M059J (cell line): ENCODE data around the gene FOSL2. TPM values are rescaled to one million over a fixed set of nuclear protein-coding genes. Genes with fewer than 3 reads are reported as not detected.

Experiments
- DNase-seq: peaks from one replicate; pipeline ENCODE4 v3.0.0-alpha.2; 2012; ENCODE audit warnings: low read depth
- total RNA-seq: library from RNA; depleted of rRNA; stranded (reverse); fragments of >200 nt; shearing (Covaris generic); gene quantifications from 2 replicates; pipeline ENCODE4 v1.2.3, GENCODE V29; 2014

The FOSL2 gene
- total RNA-seq, 1 experiment from 2014 or later, result 75.2 TPM

DNA sequence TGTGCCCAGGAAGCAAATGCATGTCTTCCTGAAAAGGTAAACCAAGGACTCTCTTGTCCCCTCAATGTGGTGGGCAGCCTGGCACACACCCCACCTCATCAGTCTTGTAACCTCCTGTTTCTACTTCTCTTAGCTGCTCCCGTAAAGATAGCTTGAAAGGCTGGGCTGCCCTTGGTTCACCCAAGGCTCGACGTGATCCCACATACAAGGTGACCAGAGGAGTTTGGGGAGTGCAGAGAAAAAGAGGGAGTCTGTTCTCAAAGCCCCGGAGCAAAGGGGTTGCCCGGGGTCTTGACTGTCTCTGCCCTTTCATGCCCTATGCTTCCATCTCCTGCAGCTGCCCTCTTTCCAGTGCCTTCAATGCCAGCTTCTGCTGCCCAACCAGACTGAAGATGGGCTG, 18.3 kb upstream of the FOSL2 start:
- DNase-seq, result no peak

DNA sequence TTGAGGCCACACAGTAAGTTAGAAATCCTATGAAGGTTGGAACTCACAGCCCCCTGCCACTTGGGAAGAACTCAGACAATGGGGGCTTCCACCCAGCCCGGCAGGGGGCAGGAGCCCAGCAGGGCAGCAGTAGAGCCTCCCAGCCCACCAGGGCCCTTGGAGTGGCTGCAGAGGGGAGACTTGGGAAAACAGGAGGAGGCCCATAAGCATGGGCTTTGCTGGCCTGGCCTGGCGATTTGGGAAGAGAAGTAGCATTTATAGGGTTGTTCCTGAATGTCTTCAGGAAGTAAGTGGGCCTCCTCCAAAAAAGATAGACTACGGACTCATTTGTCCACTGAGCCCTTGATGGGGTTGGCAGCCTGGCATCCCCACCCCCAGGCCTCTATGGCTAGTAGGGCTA, 17.4 kb upstream of the FOSL2 start:
- DNase-seq, result no peak

DNA sequence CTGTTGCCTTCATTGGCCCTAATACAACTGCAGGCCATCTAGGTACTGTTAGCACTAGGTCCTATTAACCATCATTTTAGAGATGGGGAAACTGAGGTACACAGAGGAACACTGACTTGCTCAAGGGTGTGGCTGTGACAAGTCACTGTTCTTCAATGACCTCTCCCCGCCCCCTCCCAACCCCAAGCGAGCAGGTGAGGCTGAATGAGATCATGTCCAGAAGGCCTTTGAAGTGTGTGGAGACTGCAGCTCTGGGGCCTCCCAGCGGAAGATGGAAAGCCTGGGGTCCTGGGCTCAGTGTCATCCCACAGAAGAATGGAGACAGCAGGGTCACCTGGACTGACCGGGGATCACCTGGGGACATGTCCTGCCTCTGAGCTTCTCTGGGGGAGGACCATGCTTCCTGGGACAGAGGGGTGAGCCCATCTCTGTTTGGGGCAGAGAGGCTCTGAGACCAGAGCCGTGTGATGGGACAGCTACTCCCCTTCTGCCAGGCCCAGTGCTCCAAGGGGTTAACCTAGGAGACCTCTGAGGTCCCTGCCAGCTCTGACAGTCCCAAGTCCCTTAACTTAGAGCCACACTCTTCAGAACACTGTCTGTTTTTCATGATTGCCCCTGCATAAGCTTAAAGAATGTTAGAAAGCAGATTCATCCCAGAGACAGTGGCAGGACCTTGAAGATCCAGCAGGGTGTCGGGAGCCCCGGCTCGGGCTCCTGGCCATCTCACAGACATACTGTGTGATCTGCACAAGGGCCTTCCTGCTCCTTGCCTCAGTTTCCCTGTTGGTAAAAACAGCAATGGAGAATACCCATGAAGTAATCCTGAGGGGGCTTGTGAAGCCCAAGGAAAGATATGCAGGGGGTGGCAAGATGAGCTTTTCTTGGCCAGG, 16.7 kb upstream of the FOSL2 start:
- no peak for DNase-seq

DNA sequence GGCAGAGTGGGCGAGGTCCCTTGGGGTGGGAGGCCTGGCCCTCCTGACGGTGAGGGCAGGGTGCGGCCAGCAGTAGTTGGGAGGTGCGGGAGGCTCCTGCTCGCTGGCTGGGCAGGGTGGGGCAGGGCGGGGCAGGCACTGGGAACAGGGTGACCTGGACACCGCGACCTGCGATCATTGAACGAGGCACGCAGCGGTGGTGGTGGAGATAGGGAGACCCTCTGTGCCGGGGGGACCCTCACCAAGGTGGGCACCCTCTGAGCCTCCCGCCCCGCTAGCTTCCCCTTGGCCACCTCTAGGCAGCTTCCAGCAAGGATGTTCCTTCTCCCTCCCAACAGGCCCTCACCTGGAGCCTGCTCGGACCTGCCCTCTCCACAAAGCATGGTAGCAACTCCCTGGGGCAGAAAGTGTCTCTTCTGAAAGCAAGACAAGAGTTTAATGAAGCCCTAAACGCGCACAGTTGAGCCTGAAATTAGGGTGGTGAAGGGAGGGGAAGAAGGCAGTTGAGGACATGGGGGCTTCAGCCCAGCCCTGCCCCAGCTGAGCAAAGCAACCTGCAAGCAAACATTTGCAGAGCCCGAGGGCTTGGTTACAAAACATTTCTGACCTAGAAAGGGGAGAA, 15.4 kb upstream of the FOSL2 start:
- no peak for DNase-seq

DNA sequence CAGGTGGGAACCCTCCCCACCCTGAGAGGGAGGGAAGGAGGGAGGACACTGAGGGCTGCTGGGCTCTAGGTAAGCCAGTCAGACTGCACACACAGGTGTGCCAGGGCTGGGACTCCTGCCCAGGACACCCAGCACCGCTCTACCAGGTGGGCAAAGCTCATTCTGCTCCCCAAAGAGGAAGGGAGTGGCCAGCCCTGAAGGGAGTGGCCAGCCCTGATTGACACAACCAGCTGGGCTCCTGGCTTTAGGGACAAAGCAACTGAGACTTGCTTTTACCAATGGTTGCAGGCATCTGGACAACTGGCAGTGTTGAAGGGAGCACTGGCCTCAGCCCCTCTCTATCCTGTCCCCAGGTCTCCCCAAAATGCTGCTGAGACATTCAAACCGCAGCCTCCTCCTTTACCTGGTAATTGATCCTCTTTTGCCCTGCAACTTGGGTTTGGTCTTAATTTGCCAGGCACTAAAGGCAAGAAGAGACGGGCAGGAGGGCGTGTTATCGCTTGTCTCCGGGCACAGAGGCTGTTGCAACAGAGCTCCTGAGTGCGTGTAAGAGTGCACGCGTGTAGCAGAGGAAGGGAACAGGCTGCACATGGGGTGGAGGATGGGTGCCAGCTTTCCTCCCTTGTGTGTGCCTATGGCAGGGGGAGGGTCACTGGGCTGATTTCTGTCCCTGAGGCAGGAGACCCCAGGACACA, 14.5 kb upstream of the FOSL2 start:
- no peak for DNase-seq

DNA sequence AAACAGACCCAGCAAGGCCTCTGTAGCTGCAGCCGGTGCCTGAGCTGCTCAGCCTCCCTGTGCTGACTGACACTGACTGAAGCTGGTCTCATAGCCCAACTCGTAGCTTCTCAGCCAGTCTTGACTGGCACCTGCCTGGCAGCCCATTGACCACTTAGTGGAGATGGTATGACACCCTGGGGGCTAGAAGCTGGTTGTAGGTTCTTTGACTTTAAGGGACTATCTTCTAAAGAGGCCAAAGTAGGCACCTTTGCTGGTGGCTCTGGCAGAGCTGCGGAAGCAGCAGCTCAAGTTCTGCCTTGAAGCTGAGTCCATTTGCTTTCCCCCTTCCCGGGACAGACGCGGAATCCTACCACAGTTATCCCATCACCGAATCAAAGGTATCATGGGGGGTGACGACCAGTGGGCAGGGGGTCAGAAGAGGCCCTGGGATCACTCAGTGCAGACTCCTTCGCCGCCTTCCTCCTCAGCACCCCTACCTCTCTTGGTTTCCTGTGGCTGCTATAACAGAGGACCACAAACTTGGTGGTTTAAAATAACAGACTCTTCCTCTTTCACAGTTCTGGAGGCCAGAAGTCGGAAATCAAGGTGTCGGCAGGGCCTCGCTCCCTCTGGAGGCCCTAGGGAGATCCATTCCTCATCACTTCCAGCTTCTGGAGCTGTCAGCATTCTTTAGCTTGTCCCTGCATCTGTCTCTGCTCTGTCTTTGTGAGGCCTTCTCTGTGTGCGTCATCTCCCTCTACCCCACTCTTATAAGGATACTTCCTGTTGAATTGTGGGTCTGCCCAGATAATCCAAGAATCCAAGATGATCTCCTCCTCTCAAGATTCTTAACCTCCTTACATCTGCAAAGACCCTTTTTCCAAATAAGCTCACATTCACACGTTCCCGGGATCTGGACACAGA, 13.7 kb upstream of the FOSL2 start:
- DNase-seq, result no peak

DNA sequence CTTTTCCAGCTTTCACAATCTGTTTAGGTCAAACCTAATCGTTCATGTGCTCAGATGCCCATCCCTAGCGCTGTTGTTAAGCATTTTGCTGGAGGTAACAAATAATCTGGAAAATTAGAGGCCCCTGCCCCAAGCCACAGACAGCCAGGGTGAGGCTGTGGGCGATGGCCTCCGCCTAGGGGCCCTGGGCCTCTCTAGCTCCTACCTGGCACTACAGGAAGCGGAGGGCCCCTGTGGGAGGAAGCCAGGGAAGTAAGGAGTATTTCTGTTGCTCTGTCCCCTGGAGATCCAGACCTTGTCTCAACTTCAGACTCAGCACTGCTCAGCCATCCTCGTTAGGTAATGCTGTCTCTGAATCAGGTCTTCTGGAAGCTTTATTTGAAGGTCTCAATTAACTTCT, 12.4 kb upstream of the FOSL2 start:
- DNase-seq, result no peak

DNA sequence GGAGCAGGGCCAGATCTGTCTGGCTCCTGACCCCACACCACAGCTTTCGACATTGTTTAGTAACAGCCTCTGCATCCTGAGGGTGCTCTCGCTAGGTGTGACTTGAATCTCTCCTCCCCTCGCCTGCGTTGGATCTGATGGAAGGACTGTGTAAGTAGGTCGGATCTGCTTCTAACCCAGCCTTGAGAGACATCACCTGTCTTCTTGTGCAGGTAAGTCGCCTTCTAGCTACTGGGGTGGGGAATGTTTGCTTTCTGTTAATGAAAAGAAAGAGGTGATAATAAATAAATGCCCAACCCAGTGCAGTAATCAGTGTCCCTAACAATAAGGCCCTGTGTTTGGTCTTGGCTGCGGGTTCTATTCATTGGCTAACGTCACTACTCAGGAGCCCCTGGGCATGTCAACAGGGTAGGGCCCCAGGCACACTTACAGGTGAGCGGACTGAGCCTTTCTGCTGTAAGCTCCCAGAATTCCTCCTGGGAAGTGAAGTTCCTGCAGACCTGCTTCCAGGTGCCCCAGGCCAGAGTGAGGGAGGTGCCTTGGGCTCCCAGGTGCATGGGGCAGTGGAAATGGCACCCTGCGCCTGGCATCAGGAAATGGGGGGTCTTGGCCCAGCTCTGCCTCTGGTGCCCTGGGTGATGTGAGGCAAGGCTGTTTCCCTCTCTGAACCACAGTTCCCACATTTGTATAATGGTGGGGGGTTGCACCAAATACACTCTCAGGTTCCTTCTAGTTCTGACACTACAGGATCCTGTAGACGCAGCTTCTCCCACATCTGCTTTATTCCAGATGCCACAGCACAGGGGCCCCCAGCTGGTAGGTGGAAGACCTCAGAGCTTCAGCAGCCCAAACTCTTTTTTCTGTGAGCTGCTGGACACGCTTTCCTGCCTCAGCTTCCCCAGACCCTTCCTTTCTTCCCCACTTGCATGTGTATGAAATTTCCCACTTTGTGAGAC, 11.2 kb upstream of the FOSL2 start:
- DNase-seq, result no peak

DNA sequence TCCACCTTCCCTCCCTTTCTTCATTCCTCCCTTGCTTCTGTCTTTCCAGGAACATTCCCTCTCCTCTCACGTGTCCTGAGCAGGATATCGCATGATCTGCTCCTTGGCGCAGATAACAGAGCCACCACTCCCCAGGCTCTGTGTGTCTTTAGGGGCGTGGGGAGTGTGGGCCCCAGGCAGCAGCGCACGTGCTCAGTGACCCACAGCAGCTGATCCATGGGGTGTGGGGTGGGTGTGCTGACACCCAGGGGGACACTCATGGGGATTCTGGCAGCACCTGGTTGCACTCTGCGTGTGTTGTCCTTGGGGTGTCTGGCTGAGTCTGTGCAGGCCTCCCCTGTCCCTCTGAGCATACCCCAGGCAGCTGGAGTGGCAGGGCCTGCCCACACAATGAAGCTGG, 9.9 kb upstream of the FOSL2 start:
- DNase-seq, result no peak

DNA sequence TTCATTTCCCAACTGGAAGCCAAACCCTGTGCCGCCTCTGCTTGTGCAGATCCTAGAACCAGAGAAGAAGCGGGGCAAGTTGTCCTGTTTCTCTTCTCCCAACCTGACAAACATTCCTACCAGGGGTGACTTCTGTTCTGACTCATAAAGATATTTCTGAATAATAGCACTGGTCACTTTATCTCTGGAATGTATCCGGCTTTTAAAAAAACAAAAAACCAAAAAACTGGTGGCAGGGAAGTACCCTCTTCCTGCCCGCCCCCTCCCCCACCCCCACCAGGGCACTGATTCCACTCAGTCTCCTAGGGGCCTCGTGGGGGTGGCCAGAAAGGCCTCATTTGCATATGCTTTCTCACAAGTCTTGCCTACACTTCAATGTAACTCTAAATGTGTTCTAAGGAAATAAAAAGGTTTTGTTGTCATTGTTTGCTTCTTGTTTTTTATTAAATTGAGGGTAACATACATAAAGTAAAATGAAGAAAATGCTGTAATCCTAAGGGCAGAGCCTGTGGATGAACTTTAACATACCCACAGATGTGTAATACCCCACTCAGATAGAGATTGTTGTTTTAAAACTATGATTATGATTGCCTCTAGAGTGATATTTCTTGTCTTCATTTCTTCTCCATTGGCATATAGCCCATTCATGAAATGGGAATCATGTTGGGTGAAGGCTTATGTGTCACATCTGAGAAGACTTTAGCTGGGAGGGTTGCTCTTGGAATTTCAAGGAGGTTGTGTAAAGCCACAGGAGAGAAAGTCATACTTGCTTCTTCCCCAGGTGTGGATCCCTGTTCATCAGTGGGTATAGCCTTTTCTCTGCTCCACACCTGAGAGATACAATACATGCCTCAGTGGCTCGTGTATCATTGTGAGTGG, 5.3 kb upstream of the FOSL2 start:
- peak; percentile 84 for DNase-seq

DNA sequence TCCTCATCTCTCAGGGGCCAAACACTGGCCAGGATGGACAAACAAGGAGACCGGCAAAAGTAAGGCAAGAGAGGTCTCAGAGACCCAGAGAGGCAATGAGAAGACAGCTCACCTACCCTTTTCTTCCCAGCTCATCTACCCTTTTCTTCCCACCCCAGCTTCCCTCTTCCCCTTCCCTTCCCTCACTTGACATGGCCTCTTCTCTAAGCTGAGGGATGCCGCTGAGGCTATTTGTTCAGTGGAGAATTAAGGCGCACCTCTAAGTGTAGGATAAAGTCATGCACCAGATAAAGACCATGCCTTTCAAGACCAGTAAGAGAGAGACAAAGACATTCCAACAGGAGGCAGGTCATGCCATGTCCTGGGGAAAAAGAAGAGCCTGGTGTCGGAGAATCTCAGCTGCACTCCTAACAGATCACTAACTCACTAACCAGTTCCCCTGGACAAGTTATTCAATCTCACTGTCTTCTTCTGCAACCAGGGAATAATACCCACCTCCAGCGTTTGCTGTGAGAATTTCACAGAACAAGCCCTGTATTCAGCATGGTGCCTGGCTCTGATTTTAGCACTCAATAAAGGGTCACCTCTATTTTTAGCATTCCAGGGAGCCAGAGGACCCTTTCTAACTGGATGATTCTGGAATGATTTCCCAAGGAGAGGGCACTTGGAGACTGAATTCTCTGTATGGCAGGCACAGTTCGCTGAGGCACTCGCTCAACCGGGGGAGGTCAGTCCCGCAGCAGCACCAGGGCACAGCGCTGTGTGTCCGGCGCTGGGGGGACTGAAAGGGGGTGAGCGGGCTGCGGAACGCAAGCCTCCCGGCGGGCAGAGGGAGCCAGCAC, 3.0 kb upstream of the FOSL2 start:
- no peak for DNase-seq

DNA sequence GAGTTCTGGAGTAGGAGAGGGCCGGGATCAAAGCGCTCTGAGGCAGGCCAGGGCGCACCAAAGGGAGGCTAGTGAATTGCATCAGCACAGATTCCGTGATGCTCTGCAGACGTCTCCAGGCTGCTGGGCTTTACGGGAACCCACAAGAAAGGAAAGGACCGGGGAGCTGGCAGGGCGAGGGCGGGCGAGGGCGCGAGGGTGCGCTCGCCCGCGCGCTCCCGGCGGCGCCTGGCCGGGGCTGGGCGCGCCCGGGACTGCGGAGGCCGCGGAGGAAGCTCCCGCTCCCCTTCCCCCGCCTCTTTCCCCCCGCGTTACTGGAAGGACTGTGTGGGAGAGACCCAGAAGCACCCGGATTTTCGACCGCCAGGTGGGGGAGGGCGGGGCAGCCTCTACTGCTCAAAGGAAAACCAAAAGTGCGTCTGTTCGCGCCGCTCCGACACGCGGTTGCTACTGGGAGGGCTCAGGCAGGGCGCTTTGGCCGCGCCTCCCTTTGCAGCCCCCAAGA, 2.4 kb upstream of the FOSL2 start:
- peak; percentile 92 for DNase-seq

DNA sequence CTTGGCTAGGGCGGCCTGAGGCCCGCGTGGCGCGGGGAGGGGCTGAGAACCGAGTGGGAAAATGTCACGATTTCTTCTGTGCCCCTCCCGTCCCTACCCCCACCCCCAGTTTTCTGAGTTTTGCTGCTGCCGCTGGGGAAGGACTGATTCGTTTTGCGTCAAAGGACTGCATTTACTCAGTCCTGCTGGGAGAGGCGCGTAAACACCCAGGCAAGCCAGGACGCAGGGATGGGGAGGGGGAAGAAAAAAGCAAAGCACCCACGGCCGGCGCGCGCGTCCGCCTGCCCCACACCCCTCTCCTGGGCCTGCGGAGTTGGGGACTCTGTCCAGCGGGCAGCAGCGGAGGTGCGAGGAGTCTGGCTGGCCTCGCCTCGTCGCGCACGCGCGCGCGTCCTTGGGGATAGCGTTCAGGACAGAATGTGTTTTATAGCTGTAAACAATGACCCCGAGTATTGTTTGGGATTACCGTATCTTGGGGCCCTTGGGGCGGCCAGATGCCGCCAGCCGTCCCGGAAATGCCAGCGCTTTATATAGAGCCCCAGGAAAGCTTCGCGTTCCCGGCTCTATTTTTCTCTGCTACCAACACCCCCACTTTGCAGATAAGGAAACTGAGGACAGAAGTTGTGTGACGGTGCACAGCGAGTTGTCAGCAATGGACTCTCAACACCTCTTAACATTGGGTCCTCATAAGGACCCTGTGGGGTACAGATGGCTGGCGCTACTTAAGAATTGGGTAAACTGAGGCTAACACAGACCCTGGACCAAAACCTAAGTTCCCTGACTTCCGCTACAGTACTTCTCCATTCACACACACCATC, 1.7 kb upstream of the FOSL2 start:
- DNase-seq, result peak; percentile 89

DNA sequence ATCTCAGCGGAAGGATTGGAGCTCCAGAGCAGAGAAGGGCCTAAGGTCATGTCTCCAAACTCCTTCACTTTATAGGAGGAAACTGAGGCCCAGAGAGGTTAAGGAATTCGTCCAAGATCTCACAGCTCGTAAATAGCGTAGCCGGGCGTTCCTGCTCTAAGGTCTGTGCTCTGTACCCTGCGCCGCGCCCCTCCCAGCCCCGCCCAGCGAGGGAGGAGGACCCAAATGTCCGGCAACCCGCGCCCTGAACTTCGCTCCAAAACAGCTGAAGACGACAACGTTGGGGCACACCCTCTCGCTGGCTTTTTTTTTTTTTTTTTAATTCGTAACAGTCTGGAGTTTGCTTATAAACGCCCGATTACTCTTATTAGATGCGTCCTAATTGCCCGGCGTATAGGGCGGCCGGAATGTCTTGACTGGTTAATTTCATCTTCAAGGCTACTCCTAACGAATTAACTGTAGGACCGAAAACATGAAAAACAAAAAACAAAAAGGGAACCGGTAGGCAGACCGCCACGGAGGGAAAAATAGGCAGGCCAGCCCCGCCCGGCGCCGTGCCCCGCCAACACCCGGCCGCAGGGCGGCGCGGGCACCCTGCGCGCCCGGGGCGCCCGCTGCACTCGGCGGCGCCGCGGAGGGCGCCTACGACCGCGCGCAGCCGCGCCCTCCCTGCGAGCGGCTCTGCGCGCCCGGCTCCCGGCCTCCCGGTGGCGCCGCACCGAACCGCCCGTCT, 928 bp upstream of the FOSL2 start:
- peak; percentile 93 for DNase-seq

DNA sequence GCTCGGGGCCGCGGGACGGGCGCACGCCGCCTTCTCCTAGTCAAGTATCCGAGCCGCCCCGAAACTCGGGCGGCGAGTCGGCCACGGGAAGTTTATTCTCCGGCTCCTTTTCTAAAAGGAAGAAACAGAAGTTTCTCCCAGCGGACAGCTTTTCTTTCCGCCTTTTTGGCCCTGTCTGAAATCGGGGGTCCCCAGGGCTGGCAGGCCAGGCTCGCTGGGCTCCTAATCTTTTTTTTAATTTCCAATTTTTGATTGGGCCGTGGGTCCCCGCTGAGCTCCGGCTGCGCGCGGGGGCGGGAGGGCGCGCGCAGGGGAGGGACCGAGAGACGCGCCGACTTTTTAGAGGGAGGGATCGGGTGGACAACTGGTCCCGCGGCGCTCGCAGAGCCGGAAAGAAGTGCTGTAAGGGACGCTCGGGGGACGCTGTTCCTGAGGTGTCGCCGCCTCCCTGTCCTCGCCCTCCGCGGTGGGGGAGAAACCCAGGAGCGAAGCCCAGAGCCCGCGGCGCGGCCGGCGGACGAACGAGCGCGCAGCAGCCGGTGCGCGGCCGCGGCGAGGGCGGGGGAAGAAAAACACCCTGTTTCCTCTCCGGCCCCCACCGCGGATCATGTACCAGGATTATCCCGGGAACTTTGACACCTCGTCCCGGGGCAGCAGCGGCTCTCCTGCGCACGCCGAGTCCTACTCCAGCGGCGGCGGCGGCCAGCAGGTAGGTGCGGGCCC, 617 bp downstream of the FOSL2 start:
- DNase-seq, result peak; percentile 59

DNA sequence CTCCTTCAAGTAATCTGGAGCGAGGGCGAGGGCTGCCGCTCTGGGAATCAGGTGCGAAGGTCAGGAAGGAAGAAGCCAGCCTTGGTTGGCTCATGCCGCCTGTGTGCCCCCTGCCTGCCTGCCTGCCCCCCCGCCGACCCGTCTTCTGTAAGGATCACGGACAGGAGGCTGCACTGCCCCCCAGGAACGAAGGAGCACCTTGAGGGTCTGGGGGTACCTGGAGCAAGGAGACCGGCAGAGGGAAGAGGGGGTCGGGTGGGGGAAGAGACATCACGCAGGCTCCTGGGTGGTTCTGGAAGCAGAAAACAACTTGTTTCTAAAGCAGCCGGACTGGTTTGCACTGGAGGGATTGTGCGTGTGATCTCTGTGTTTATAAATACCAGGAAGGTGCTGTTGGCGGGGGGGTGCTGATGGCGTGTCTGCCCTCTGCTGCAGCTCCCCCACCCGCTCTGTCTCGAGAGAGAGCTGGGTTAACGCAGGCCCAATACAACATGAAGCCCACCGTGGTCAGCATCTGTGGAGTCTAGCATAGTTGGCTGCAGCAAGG, 1.7 kb downstream of the FOSL2 start:
- peak; percentile 64 for DNase-seq
